Measurements from ENCODE around the gene RAB7B.

Gene RAB7B

GRCh38 chr1:205929496-205930194, 73.5 kb downstream of the RAB7B start:
- no peak overlapping the region for H3K4me3 ChIP-seq (ENCODE audit: low read depth, low read length)

GRCh38 chr1:205928317-205928716, 74.9 kb downstream of the RAB7B start:
- H3K4me3 ChIP-seq (ENCODE audit: low read depth, low read length): no peak overlapping the region

GRCh38 chr1:205927676-205928075, 75.5 kb downstream of the RAB7B start:
- H3K4me3 ChIP-seq (ENCODE audit: low read depth, low read length): no peak overlapping the region

DNA sequence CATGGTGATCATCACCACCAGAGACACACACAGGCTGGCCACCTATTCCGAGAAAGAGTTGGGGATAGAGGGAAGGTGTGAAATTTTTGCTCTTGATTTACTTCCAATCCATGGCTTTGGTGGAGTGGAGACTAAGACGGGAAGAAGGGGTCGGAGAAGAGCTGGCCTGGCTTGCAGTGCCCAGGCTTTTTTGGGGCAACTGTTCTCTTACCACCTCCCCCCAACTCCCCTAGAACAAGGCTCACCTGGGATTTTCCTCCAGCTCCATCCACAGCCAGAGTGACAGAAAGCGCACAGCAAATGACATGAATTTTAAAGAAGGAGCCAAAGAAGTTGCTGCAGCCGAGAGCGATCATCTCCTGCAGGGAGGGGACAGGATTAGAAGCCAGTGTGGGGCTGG, 75.9 kb downstream of the RAB7B start:
- H3K4me3 ChIP-seq (ENCODE audit: low read depth, low read length): no peak overlapping the region
